ENCODE measurements around the gene ARHGAP26. TPM values are rescaled to one million over a fixed set of nuclear protein-coding genes. Genes with fewer than 3 reads are reported as not detected.
A peak's percentile ranks its signal among the peaks of the same experiment; 100 is the strongest.

Gene ARHGAP26
- total and polyA plus RNA-seq, 2 of the 4 experiments (the other 2 are of a cell fraction): 0.54 to 0.56 TPM

- Histone ChIP-seq H3K9me1 (ENCODE audit: insufficient read depth, low read length) (peaks cover 2% of the 10 kb centered on the region; the same call in 1 of the 2 replicates), H3K79me1 (ENCODE audit: low read depth in 1 of 2, low read length in 2 of 2) (no peaks in the 10 kb centered on the region; a peak in 1 of 4 replicates), H3K23ac (ENCODE audit: low read depth, low read length) (peak overlapping the region; percentile 25; the same call in 1 of the 2 replicates), H3K36me3 (ENCODE audit: control insufficient read depth, insufficient read depth, low read length) (no peaks in the 10 kb centered on the region), H3K4me3 (ENCODE audit: insufficient read depth, low read depth, low read length) (no peak overlapping the region), H2AFZ (replicated peaks; ENCODE audit: low read length, poor library complexity) (no peak overlapping the region), H2BK20ac (ENCODE audit: low read depth, low read length) (peak overlapping the region; percentile 80), H3K4me1 (ENCODE audit: control insufficient read depth, insufficient read depth, low read length) (peaks cover 7% of the 10 kb centered on the region; the same call in 1 of the 2 replicates), H4K20me1 (ENCODE audit: insufficient read depth, low read length) (no peaks in the 10 kb centered on the region), H3K27me3 (ENCODE audit: control insufficient read depth, insufficient read depth, low read length) (no peaks in the 10 kb centered on the region), H2BK5ac (ENCODE audit: low read depth, low read length, poor library complexity, severe bottlenecking) (peak overlapping the region; percentile 81), H3K9ac (ENCODE audit: low read depth, low read length) (no peak overlapping the region), H3K27ac (ENCODE audit: insufficient read depth, low read length) (0 out of 2 replicates have a peak overlapping the region, but pooled peaks have one; percentile 0), H2BK15ac (ENCODE audit: low read depth, low read length) (0 out of 3 replicates have a peak overlapping the region, but pooled peaks have one; percentile 0), H3K18ac (ENCODE audit: low read depth, low read length) (peak overlapping the region; percentile 91; the same call in 1 of the 2 replicates), H3K4me2 (ENCODE audit: low read depth, low read length) (no peak overlapping the region; the same call in 1 of the 2 replicates), H4K5ac (ENCODE audit: low read depth, low read length) (peak overlapping the region; percentile 78; the same call in 1 of the 2 replicates), H3K9me3 (ENCODE audit: control insufficient read depth, insufficient read depth, low read length) (no peaks in the 10 kb centered on the region), H3K56ac (ENCODE audit: extremely low read depth, insufficient read depth, low read length) (no peak overlapping the region; the same call in 1 of the 2 replicates), H4K91ac (ENCODE audit: insufficient read depth, low read depth, low read length) (no peak overlapping the region; the same call in 1 of the 2 replicates), H4K8ac (ENCODE audit: low read depth in 2 of 2, low read length in 2 of 2) (peak overlapping the region in 1 of 2 experiments; percentile 45; a peak in 2 of 4 replicates), H2BK120ac (ENCODE audit: low read depth, low read length) (peak overlapping the region; percentile 67), H3K4ac (ENCODE audit: low read depth, low read length) (peak overlapping the region; percentile 38), H2AK5ac (ENCODE audit: low read depth, low read length) (no peak overlapping the region), H3K14ac (replicated peaks; ENCODE audit: low read depth, low read length) (0 out of 2 replicates have a peak overlapping the region, but pooled peaks have one; percentile 55), H2AK9ac (replicated peaks; ENCODE audit: low read depth, low read length, poor library complexity) (no peak overlapping the region)
- no TSS peak for BruUV-seq (replicated peaks)
- DNase-seq (peak; percentile 89), ATAC-seq (ENCODE audit: low read depth) (peak; percentile 36)
- TF ChIP-seq CEBPB (IDR thresholded peaks at IDR 0.05; ENCODE audit: low read depth, low read length) (peak; percentile 100), RCOR1 (IDR thresholded peaks at IDR 0.05; ENCODE audit: insufficient replicate concordance, low read length) (no peak), FOS (IDR thresholded peaks at IDR 0.05; ENCODE audit: low read depth, low read length) (peak; percentile 56; the same call in 1 of the 2 replicates), SMC3 (IDR thresholded peaks at IDR 0.05; ENCODE audit: low read depth, low read length) (peak; percentile 20; the same call in 1 of the 2 replicates)
- in situ Hi-C loops (cut with MboI; ENCODE audit: low sequenced_read_pairs) (no loop called here), dilution Hi-C loops (cut with HindIII; ENCODE audit: low sequenced_read_pairs, unreplicated experiment) (no loop called here), intact Hi-C loops (cut with micrococcal nuclease) (loop anchor here (5.0 kb wide), 1 partner anchor 120 kb away; no protein-coding TSS in a partner anchor)
- ChIA-PET POLR2A (ENCODE audit: unreplicated experiment) (no interaction called here), CTCF (no interaction called here)
- WGBS, 2 experiments (ENCODE audit: extremely low coverage in 2 of 2, insufficient read length in 1 of 2): no CpG with 5 or more reads among the region's 7 CpGs
These were observed 491.7 kb downstream of the ARHGAP26 start for GRCh38 chr5:143261748-143262392.
